Neural cell (in vitro differentiated cells): ENCODE results near the gene GMCL1. TPM values are rescaled to one million over a fixed set of nuclear protein-coding genes. Genes with fewer than 3 reads are reported as not detected.

Experiments
- H2AFZ ChIP-seq: fragments of 200-600, 300-800 bp; sonication (generic), shearing (Covaris generic); 2 replicates; pipeline ENCODE4 v1.6.0; 2014; ENCODE audit warnings: low read depth, mild to moderate bottlenecking, antibody characterized with exemption, low read length, moderate library complexity
- H3F3A ChIP-seq: fragments of 200-600 bp; shearing (Covaris generic); 2 replicates; pipeline ENCODE4 v1.6.1; 2016; ENCODE audit warnings: mild to moderate bottlenecking, moderate library complexity, mixed read lengths, antibody characterized with exemption, low read length; ENCODE audit not compliant: insufficient read depth, poor library complexity, severe bottlenecking
- H3K27ac ChIP-seq: fragments of 200-600, 300-800 bp; sonication (generic), shearing (Covaris generic); 2 replicates; pipeline ENCODE4 v1.5.1; 2014; ENCODE audit warnings: mild to moderate bottlenecking, low read length, moderate library complexity
- H3K27me3 ChIP-seq: fragments of 300-800, 200-600 bp; sonication (generic), shearing (Covaris generic); 2 replicates; pipeline ENCODE4 v1.6.0; 2014; ENCODE audit warnings: mild to moderate bottlenecking, low read depth, low read length, moderate library complexity; ENCODE audit not compliant: insufficient read depth
- H3K36me3 ChIP-seq: fragments of 300-800, 200-600 bp; sonication (generic), shearing (Covaris generic); 2 replicates; pipeline ENCODE4 v1.5.1; 2014; ENCODE audit warnings: mild to moderate bottlenecking, antibody characterized with exemption, low read length, moderate library complexity; ENCODE audit not compliant: insufficient read depth
- H3K4me2 ChIP-seq: fragments of 300-800, 200-600 bp; sonication (generic), shearing (Covaris generic); 2 replicates; pipeline ENCODE4 v1.6.0; 2014; ENCODE audit warnings: mild to moderate bottlenecking, low read length
- H3K4me3 ChIP-seq: fragments of 300-800, 200-600 bp; sonication (generic), shearing (Covaris generic); 2 replicates; pipeline ENCODE4 v1.5.1; 2014; ENCODE audit warnings: mild to moderate bottlenecking, low read length, moderate library complexity
- H3K79me2 ChIP-seq: fragments of 200-600 bp; shearing (Covaris generic); replicated peaks from 2 replicates; pipeline ENCODE4 v1.6.0; 2014; ENCODE audit warnings: mild to moderate bottlenecking, low read length, moderate library complexity; ENCODE audit not compliant: insufficient read depth
- H3K9ac ChIP-seq: fragments of 300-800, 200-600 bp; sonication (generic), shearing (Covaris generic); 2 replicates; pipeline ENCODE4 v1.6.1; 2016; ENCODE audit warnings: mild to moderate bottlenecking, low read length, mixed read lengths
- H3K9me2 ChIP-seq: fragments of 200-600 bp; shearing (Covaris generic); 2 replicates; pipeline ENCODE4 v1.6.1; 2016; ENCODE audit warnings: mild to moderate bottlenecking, low read length, mixed read lengths; ENCODE audit not compliant: insufficient read depth
- H3K9me3 ChIP-seq: fragments of 200-600, 300-800 bp; sonication (generic), shearing (Covaris generic); 2 replicates; pipeline ENCODE4 v1.6.1; 2016; ENCODE audit warnings: mild to moderate bottlenecking, mixed run types, low read length, moderate library complexity, mixed read lengths
- H4K20me1 ChIP-seq: fragments of 200-600 bp; shearing (Covaris generic); 2 replicates; pipeline ENCODE4 v1.6.1; 2016; ENCODE audit warnings: mild to moderate bottlenecking, mixed run types; ENCODE audit not compliant: insufficient read depth
- EP300 ChIP-seq: fragments of 450-650 bp; conservative IDR thresholded peaks from 2 replicates; pipeline ENCODE4 v1.6.1; 2014; ENCODE audit warnings: antibody characterized with exemption, mild to moderate bottlenecking, moderate library complexity; ENCODE audit not compliant: poor library complexity, severe bottlenecking
- EZH2 ChIP-seq: fragments of 200-600, 300-800 bp; shearing (Covaris generic), sonication (generic); IDR thresholded peaks from 2 replicates; pipeline ENCODE4 v1.6.1; 2014; ENCODE audit warnings: antibody characterized with exemption, low read length, borderline replicate concordance, mild to moderate bottlenecking; ENCODE audit not compliant: insufficient read depth, poor library complexity, severe bottlenecking
- MXI1 ChIP-seq: fragments of 450-650 bp; conservative IDR thresholded peaks from 2 replicates; pipeline ENCODE4 v1.6.1; 2014; ENCODE audit warnings: antibody characterized with exemption, mild to moderate bottlenecking; ENCODE audit not compliant: poor library complexity, severe bottlenecking
- POLR2AphosphoS5 ChIP-seq: IDR thresholded peaks from 2 replicates; pipeline ENCODE4 v1.6.1; 2012
- RAD21 ChIP-seq: fragments of 450-650 bp; conservative IDR thresholded peaks from 2 replicates; pipeline ENCODE4 v1.6.1; 2014; ENCODE audit warnings: antibody characterized with exemption, mild to moderate bottlenecking, moderate library complexity
- SMC3 ChIP-seq: fragments of 450-650 bp; conservative IDR thresholded peaks from 2 replicates; pipeline ENCODE4 v1.6.1; 2014; ENCODE audit warnings: antibody characterized with exemption, mild to moderate bottlenecking, moderate library complexity; ENCODE audit not compliant: poor library complexity
- TAF1 ChIP-seq: IDR thresholded peaks from 2 replicates; pipeline ENCODE4 v1.6.1; 2012; ENCODE audit warnings: low read depth
- polyA plus RNA-seq: library from polyadenylated mRNA; depleted of rRNA; stranded (reverse); fragments of >200 nt; gene quantifications from 2 replicates; pipeline ENCODE4 v1.2.3, GENCODE V29; 2014
- TF ChIP-seq, protein P1 (sequence below): fragments of 450-650 bp; IDR thresholded peaks from 2 replicates; pipeline ENCODE4 v1.5.1; 2014; ENCODE audit warnings: antibody characterized with exemption, mild to moderate bottlenecking, moderate library complexity; ENCODE audit not compliant: poor library complexity, severe bottlenecking
- TF ChIP-seq, protein P2 (sequence below): IDR thresholded peaks from 2 replicates; pipeline ENCODE4 v1.6.1; 2012; ENCODE audit warnings: borderline replicate concordance

The GMCL1 gene
- polyA plus RNA-seq, 1 donor from 2014 or later, result 18.8 TPM

DNA sequence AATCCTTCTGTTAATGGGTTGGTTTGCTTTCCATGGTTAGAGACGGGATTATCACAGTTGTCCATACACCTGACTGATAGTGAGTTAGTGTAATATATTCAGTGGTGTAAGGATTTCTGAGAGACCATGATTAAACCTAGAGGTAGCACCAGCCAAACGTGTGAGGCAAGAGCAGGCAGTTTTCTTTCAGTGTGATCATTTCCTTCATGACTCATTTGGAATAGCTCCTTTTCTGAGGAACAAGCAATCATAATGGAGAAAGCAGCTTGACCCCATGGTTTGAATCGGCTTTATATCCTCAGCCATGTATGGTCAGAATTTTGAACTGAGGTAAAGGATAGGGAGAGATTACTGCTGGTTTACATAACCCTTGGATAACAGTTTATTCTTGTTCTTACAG lies 88.4 kb downstream of the GMCL1 start:
- Histone ChIP-seq H3F3A (no peaks in the 10 kb centered on the region), H3K79me2 (peaks cover 25% of the 10 kb centered on the region), H3K9me2 (no peaks in the 10 kb centered on the region), H3K27ac (no peak overlapping the region), H3K4me2 (no peak overlapping the region), H3K4me3 (peak overlapping the region; percentile 85), H3K9me3 (no peaks in the 10 kb centered on the region), H3K27me3 (no peaks in the 10 kb centered on the region), H3K9ac (no peak overlapping the region), H3K36me3 (no peaks in the 10 kb centered on the region), H4K20me1 (no peaks in the 10 kb centered on the region), H2AFZ (no peak overlapping the region)
- TF ChIP-seq EP300, result no peak
- no peak for TF ChIP-seq RAD21
- TF ChIP-seq, protein P1, sequence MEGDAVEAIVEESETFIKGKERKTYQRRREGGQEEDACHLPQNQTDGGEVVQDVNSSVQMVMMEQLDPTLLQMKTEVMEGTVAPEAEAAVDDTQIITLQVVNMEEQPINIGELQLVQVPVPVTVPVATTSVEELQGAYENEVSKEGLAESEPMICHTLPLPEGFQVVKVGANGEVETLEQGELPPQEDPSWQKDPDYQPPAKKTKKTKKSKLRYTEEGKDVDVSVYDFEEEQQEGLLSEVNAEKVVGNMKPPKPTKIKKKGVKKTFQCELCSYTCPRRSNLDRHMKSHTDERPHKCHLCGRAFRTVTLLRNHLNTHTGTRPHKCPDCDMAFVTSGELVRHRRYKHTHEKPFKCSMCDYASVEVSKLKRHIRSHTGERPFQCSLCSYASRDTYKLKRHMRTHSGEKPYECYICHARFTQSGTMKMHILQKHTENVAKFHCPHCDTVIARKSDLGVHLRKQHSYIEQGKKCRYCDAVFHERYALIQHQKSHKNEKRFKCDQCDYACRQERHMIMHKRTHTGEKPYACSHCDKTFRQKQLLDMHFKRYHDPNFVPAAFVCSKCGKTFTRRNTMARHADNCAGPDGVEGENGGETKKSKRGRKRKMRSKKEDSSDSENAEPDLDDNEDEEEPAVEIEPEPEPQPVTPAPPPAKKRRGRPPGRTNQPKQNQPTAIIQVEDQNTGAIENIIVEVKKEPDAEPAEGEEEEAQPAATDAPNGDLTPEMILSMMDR, result no peak
- no peak for TF ChIP-seq MXI1
- TF ChIP-seq POLR2AphosphoS5, result no peak
- TF ChIP-seq, protein P2, sequence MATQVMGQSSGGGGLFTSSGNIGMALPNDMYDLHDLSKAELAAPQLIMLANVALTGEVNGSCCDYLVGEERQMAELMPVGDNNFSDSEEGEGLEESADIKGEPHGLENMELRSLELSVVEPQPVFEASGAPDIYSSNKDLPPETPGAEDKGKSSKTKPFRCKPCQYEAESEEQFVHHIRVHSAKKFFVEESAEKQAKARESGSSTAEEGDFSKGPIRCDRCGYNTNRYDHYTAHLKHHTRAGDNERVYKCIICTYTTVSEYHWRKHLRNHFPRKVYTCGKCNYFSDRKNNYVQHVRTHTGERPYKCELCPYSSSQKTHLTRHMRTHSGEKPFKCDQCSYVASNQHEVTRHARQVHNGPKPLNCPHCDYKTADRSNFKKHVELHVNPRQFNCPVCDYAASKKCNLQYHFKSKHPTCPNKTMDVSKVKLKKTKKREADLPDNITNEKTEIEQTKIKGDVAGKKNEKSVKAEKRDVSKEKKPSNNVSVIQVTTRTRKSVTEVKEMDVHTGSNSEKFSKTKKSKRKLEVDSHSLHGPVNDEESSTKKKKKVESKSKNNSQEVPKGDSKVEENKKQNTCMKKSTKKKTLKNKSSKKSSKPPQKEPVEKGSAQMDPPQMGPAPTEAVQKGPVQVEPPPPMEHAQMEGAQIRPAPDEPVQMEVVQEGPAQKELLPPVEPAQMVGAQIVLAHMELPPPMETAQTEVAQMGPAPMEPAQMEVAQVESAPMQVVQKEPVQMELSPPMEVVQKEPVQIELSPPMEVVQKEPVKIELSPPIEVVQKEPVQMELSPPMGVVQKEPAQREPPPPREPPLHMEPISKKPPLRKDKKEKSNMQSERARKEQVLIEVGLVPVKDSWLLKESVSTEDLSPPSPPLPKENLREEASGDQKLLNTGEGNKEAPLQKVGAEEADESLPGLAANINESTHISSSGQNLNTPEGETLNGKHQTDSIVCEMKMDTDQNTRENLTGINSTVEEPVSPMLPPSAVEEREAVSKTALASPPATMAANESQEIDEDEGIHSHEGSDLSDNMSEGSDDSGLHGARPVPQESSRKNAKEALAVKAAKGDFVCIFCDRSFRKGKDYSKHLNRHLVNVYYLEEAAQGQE, result no peak
- TF ChIP-seq SMC3, result no peak
- no peak for TF ChIP-seq TAF1
- TF ChIP-seq EZH2, result no peak

DNA sequence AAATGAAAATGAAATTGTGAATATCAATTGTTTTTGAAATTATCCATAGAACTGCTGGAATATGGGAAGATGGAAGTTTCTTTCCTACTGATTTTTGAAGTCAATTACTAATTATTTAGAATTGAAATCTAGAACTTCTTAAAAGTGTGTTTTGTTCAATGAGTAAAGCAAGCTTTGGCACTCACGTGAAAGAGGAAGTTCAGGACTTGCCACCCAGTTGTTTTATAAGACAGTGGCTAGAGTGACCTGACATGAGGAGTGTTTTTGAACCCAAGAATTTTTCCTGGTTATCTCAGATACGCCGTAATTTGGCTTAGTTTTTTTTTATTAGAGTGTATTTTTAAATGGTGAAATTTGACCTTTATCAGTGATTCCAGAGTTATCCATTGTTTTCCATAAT lies 88.9 kb downstream of the GMCL1 start:
- TF ChIP-seq, protein P1, result no peak
- TF ChIP-seq POLR2AphosphoS5, result no peak
- no peak for TF ChIP-seq MXI1
- no peak overlapping the region for H3K27ac ChIP-seq

More for the DNA sequence above, 88.9 kb downstream of the GMCL1 start:
- Histone ChIP-seq H4K20me1 (no peaks in the 10 kb centered on the region), H3K36me3 (peaks cover 5% of the 10 kb centered on the region), H3K27me3 (no peaks in the 10 kb centered on the region), H3K79me2 (peaks cover 25% of the 10 kb centered on the region), H3K9ac (no peak overlapping the region), H3F3A (no peaks in the 10 kb centered on the region), H3K9me3 (no peaks in the 10 kb centered on the region), H3K4me3 (no peak overlapping the region), H3K4me2 (no peak overlapping the region), H2AFZ (no peak overlapping the region), H3K9me2 (no peaks in the 10 kb centered on the region)
